Mononuclear cell (primary cell): Measurements from ENCODE around the gene THRAP3. TPM values are rescaled to one million over a fixed set of nuclear protein-coding genes. Genes with fewer than 3 reads are reported as not detected.
"Not testable (repeated sequence)": the region's sequence is repeated elsewhere in the genome, so short reads cannot be mapped to it uniquely, and the experiment has no call there.

Experiments
- H3K27me3 ChIP-seq: 2 replicates; pipeline ENCODE4 v1.6.0; 2011; ENCODE audit warnings: low read length, control low read depth; ENCODE audit not compliant: insufficient read depth
- H3K4me1 ChIP-seq: 2 replicates; pipeline ENCODE4 v1.5.1; 2011; ENCODE audit warnings: mild to moderate bottlenecking, low read length, control low read depth; ENCODE audit not compliant: insufficient read depth
- H3K4me3 ChIP-seq: 2 replicates; pipeline ENCODE4 v1.5.1; 2011; ENCODE audit warnings: mild to moderate bottlenecking, low read length, moderate library complexity
- H3K9me3 ChIP-seq: 2 replicates; pipeline ENCODE4 v1.5.1; 2011; ENCODE audit warnings: low read depth, mild to moderate bottlenecking, control low read depth, low read length
- total RNA-seq: library from RNA; depleted of rRNA; stranded (reverse); fragments of >200 nt; gene quantifications from one replicate; pipeline ENCODE4 v1.2.3, GENCODE V29; 2012

Gene THRAP3
- total RNA-seq, 1 donor, result 82.9 TPM

GRCh38 chr1:36198641-36199040 is 25.6 kb upstream of the THRAP3 start:
- no peaks in the 10 kb centered on the region for H3K9me3 ChIP-seq
- H3K4me1 ChIP-seq, result peaks cover 9% of the 10 kb centered on the region
- H3K4me3 ChIP-seq, result no peak overlapping the region
- H3K27me3 ChIP-seq, result no peaks in the 10 kb centered on the region

- no peaks in the 10 kb centered on the region for H3K27me3 ChIP-seq
- no peak overlapping the region for H3K4me3 ChIP-seq
- H3K4me1 ChIP-seq, result peaks cover 17% of the 10 kb centered on the region
- no peaks in the 10 kb centered on the region for H3K9me3 ChIP-seq
Observed at GRCh38 chr1:36199934-36200741, 24.1 kb upstream of the THRAP3 start.

- no peaks in the 10 kb centered on the region for H3K9me3 ChIP-seq
- H3K4me3 ChIP-seq, result no peak overlapping the region
- no peaks in the 10 kb centered on the region for H3K27me3 ChIP-seq
- peaks cover 17% of the 10 kb centered on the region for H3K4me1 ChIP-seq
Observed at GRCh38 chr1:36203027-36203553, 21.2 kb upstream of the THRAP3 start.

- Histone ChIP-seq H3K4me1 (peaks cover 17% of the 10 kb centered on the region), H3K27me3 (no peaks in the 10 kb centered on the region), H3K4me3 (no peak overlapping the region), H3K9me3 (no peaks in the 10 kb centered on the region)
Observed at GRCh38 chr1:36203554-36204346, 20.5 kb upstream of the THRAP3 start.

- no peaks in the 10 kb centered on the region for H3K27me3 ChIP-seq
- no peaks in the 10 kb centered on the region for H3K9me3 ChIP-seq
- H3K4me3 ChIP-seq, result no peak overlapping the region
- H3K4me1 ChIP-seq, result peaks cover 20% of the 10 kb centered on the region
Observed at GRCh38 chr1:36204347-36204909, 19.8 kb upstream of the THRAP3 start.

- H3K4me3 ChIP-seq, result no peak overlapping the region
- H3K9me3 ChIP-seq, result no peaks in the 10 kb centered on the region
Observed at GRCh38 chr1:36206323-36206858, 17.9 kb upstream of the THRAP3 start.

GRCh38 chr1:36207339-36207738 is 16.9 kb upstream of the THRAP3 start:
- no peaks in the 10 kb centered on the region for H3K9me3 ChIP-seq

More at GRCh38 chr1:36206323-36206858, 17.9 kb upstream of the THRAP3 start:
- Histone ChIP-seq H3K27me3 (no peaks in the 10 kb centered on the region), H3K4me1 (peaks cover 25% of the 10 kb centered on the region)

GRCh38 chr1:36208978-36209703 is 15.1 kb upstream of the THRAP3 start:
- H3K27me3 ChIP-seq, result no peaks in the 10 kb centered on the region
- no peak overlapping the region for H3K4me3 ChIP-seq
- no peaks in the 10 kb centered on the region for H3K9me3 ChIP-seq
- H3K4me1 ChIP-seq, result peaks cover 17% of the 10 kb centered on the region

More at GRCh38 chr1:36207339-36207738, 16.9 kb upstream of the THRAP3 start:
- Histone ChIP-seq H3K4me3 (no peak overlapping the region), H3K4me1 (peaks cover 25% of the 10 kb centered on the region), H3K27me3 (no peaks in the 10 kb centered on the region)

- no peak overlapping the region for H3K4me3 ChIP-seq
- H3K9me3 ChIP-seq, result no peaks in the 10 kb centered on the region
- H3K4me1 ChIP-seq, result peaks cover 14% of the 10 kb centered on the region
- no peaks in the 10 kb centered on the region for H3K27me3 ChIP-seq
Observed at GRCh38 chr1:36211307-36211706, 12.9 kb upstream of the THRAP3 start.

GRCh38 chr1:36211841-36212240 is 12.4 kb upstream of the THRAP3 start:
- H3K4me3 ChIP-seq, result no peak overlapping the region
- peaks cover 14% of the 10 kb centered on the region for H3K4me1 ChIP-seq
- no peaks in the 10 kb centered on the region for H3K27me3 ChIP-seq
- H3K9me3 ChIP-seq, result no peaks in the 10 kb centered on the region

- Histone ChIP-seq H3K4me1 (peaks cover 14% of the 10 kb centered on the region), H3K27me3 (no peaks in the 10 kb centered on the region), H3K4me3 (no peak overlapping the region), H3K9me3 (no peaks in the 10 kb centered on the region)
Observed at GRCh38 chr1:36212782-36213181, 11.5 kb upstream of the THRAP3 start.

GRCh38 chr1:36217670-36218069 is 6.6 kb upstream of the THRAP3 start:
- H3K4me3 ChIP-seq, result no peak overlapping the region
- peaks cover 12% of the 10 kb centered on the region for H3K4me1 ChIP-seq
- H3K27me3 ChIP-seq, result no peaks in the 10 kb centered on the region
- no peaks in the 10 kb centered on the region for H3K9me3 ChIP-seq

- H3K27me3 ChIP-seq, H3K9me3 ChIP-seq, H3K4me3 ChIP-seq: not testable (repeated sequence)
- H3K4me1 ChIP-seq, result peaks cover 36% of the 10 kb centered on the region
Observed at GRCh38 chr1:36221901-36222300, 2.3 kb upstream of the THRAP3 start.
